ENCODE data around the gene CSRP1. TPM values are rescaled to one million over a fixed set of nuclear protein-coding genes. Genes with fewer than 3 reads are reported as not detected.
"Not testable (repeated sequence)": the region's sequence is repeated elsewhere in the genome, so short reads cannot be mapped to it uniquely, and the experiment has no call there.

CSRP1 gene
- total RNA-seq, 5 donors from 2014 or later (not counting 1 experiment from before 2014, with no cell fraction given) = 35.0 to 47.2 (median 36.8) TPM

DNA sequence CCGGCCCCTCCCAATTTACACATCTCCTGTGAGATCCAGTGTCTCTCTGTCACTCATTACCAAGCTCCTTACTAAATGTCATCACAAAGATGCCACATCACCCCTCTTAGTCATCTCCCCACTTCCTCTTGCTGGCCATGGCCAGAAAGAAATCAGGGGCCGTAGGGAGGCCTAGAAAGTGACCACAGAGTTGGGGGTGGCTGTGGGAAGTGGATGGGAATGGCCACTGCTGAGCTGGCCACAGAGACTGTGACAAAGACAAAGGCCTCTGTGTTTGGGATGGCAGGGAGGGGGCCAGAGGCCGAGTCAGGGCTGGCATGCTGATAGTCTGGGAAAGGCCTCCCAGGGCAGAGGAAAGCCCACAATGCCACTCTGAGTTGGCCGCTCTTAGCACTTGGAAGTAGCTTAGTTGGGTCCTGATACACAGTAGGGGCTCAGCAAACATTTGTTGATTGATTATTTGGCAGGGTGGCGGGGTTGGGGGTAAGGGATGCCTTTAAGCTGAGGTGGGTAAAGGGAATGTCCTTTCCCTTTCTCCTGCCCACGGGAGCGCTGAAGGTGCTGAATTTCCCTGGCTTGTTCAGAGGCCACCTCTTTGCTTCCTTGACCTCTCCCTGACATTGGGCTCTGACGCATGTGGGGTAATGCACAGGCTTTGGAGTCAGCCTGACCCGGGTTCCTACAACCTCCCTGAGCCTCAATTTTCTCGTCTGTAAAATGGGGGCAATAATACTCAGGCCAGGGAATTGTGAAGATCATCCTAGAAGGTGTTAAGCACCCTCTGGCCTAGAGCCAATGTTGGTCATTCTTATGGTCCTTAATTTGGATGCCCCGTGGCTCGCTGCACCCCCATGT lies 45.2 kb upstream of the CSRP1 start:
- H3K36me3 Mint-ChIP-seq = no peaks in the 10 kb centered on the region
- 81% methylated on average over 6 of the region's 12 CpGs for WGBS (ENCODE audit: insufficient coverage)
- Histone ChIP-seq H3K27ac (ENCODE audit: low read length) (no peak overlapping the region), H3K4me3 (ENCODE audit: control insufficient read depth in 1 of 2, extremely low read depth in 1 of 2, low read length in 1 of 2) (no peak overlapping the region), H3K27me3 (replicated peaks in 1 of 2; ENCODE audit: control insufficient read depth in 2 of 2, extremely low read depth in 1 of 2, insufficient read depth in 2 of 2, low read length in 1 of 2) (peaks cover 0 to 11% of the 10 kb centered on the region in 2 experiments), H3K36me3 (ENCODE audit: control insufficient read depth in 2 of 2, extremely low read depth in 1 of 2, insufficient read depth in 1 of 2, low read length in 1 of 2) (no peaks in the 10 kb centered on the region), H3K4me1 (ENCODE audit: control insufficient read depth in 1 of 2, extremely low read depth in 1 of 2, insufficient read depth in 2 of 2, low read length in 2 of 2) (no peaks in the 10 kb centered on the region), H3K9me3 (no peaks in the 10 kb centered on the region)
- POLR2A ChIA-PET = no interaction called here
- H3K27ac Mint-ChIP-seq = no peak overlapping the region
- peaks cover 0 to 3% of the 10 kb centered on the region in 2 donors for H3K27me3 Mint-ChIP-seq
- CTCF ChIA-PET = no interaction called here
- no peak for ATAC-seq (replicated peaks in 1 of 4)
- peak in 1 of 35 experiments; percentile 13 for DNase-seq
- no peaks in the 10 kb centered on the region for H3K9me3 Mint-ChIP-seq
- H3K4me3 Mint-ChIP-seq = no peak overlapping the region
- H3K4me1 Mint-ChIP-seq = no peaks in the 10 kb centered on the region

DNA sequence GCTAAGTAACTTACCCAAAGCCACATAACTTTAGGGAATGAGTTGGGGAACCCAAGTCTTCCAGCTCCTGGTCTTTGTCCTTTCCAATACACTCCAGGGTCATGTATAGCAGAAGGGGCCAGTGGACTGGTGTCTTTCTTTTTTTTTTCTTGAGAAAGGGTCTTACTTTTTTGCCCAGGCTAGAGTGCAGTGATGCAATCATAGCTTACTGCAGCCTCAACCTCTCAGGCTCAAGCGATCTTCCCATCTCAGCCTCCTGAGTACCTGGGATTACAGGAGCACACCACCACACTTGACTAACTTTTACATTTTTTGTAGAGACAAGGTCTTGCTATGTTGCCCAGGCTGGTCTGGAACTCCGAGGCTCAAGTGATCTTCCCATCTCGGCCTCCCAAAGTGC lies 44.2 kb upstream of the CSRP1 start:
- H3K4me1 Mint-ChIP-seq = no peaks in the 10 kb centered on the region
- POLR2A ChIA-PET = no interaction called here
- H3K4me3 Mint-ChIP-seq = no peak overlapping the region
- CTCF ChIA-PET = interaction anchor here in 1 of 2 donors (0.6 kb wide), 1 partner anchor 158 kb away, joined by 3 read pairs; no protein-coding TSS in a partner anchor
- no peaks in the 10 kb centered on the region for H3K4me1 ChIP-seq (ENCODE audit: control insufficient read depth in 1 of 2, extremely low read depth in 1 of 2, insufficient read depth in 2 of 2, low read length in 2 of 2)
- H3K36me3 Mint-ChIP-seq = no peaks in the 10 kb centered on the region
- no peak overlapping the region for H3K27ac ChIP-seq (ENCODE audit: low read length)
- H3K4me3 ChIP-seq (ENCODE audit: control insufficient read depth in 1 of 2, extremely low read depth in 1 of 2, low read length in 1 of 2) = no peak overlapping the region
- no peaks in the 10 kb centered on the region for H3K36me3 ChIP-seq (ENCODE audit: control insufficient read depth in 2 of 2, extremely low read depth in 1 of 2, insufficient read depth in 1 of 2, low read length in 1 of 2)
- H3K27me3 Mint-ChIP-seq = peaks cover 0 to 3% of the 10 kb centered on the region in 2 donors
- DNase-seq (no peak), ATAC-seq (replicated peaks in 1 of 4) (no peak)
- no peak overlapping the region for H3K27ac Mint-ChIP-seq
- no peaks in the 10 kb centered on the region for H3K9me3 Mint-ChIP-seq
- H3K9me3 ChIP-seq = no peaks in the 10 kb centered on the region
- peaks cover 0 to 6% of the 10 kb centered on the region in 2 experiments for H3K27me3 ChIP-seq (replicated peaks in 1 of 2; ENCODE audit: control insufficient read depth in 2 of 2, extremely low read depth in 1 of 2, insufficient read depth in 2 of 2, low read length in 1 of 2)
- 100% methylated on average over 2 of the region's 3 CpGs for WGBS (ENCODE audit: insufficient coverage)

DNA sequence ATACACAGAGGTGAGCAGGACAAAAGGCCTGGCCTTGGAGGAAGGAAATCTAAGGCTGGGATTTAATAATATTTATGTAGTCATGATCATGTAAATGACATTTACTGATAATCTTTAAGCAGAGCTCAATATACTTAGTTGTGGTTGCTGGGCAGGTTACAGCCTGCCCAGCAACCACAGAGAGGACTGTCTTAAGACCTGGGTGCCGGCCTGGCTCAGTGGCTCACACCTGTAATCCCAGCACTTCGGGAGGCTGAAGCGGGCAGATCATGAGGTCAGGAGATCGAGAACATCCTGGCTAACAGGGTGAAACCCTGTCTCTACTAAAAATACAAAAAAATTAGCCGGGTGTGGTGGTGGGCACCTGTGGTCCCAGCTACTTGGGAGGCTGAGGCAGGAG lies 42.6 kb upstream of the CSRP1 start:
- CTCF ChIA-PET = interaction anchor here in 1 of 2 donors (0.6 kb wide), 1 partner anchor 9 kb away, joined by 6 read pairs; no protein-coding TSS in a partner anchor
- H3K27ac Mint-ChIP-seq; H3K9me3 ChIP-seq; H3K4me1 ChIP-seq (ENCODE audit: control insufficient read depth in 1 of 2, extremely low read depth in 1 of 2, insufficient read depth in 2 of 2, low read length in 2 of 2); H3K9me3 Mint-ChIP-seq; DNase-seq; H3K27me3 Mint-ChIP-seq; H3K4me1 Mint-ChIP-seq; H3K4me3 Mint-ChIP-seq; H3K27ac ChIP-seq (ENCODE audit: low read length); H3K36me3 ChIP-seq (ENCODE audit: control insufficient read depth in 2 of 2, extremely low read depth in 1 of 2, insufficient read depth in 1 of 2, low read length in 1 of 2); H3K4me3 ChIP-seq (ENCODE audit: control insufficient read depth in 1 of 2, extremely low read depth in 1 of 2, low read length in 1 of 2); H3K36me3 Mint-ChIP-seq; ATAC-seq (replicated peaks in 1 of 4); POLR2A ChIA-PET; H3K27me3 ChIP-seq (replicated peaks in 1 of 2; ENCODE audit: control insufficient read depth in 2 of 2, extremely low read depth in 1 of 2, insufficient read depth in 2 of 2, low read length in 1 of 2): not testable (repeated sequence)
- WGBS (ENCODE audit: insufficient coverage) = no CpG with 5 or more reads among the region's 5 CpGs

DNA sequence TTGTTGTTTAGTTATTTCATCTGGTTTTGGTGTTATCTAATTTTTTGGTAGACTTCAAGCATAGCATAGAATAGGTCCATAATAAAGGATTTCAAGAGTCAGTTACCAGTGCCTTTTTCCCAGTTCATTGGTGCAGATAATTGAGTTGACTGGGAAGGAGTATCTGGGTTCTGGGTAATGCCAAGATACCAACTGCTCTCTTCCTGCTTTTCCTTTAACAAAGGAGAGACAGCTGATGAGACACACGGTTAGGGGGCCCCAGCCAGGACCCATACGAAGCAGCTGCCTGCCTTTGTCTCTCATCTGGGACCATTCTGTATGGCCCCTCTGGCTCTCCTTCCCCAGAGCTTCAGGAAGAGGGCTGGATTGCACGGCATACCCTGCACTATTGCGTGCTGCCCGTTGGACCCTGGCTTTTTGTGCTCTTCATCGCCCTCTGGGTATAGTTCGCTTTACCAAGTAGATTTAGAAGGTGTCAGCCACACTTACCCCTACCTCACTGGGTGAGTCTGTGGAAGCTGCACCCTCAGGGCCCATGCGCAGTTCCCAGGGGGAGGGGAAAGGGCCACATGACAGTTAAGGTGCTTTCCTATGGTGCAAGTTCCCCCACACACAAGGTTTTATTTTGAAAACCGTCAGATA lies 39.0 kb upstream of the CSRP1 start:
- no peaks in the 10 kb centered on the region for H3K36me3 ChIP-seq (ENCODE audit: control insufficient read depth in 2 of 2, extremely low read depth in 1 of 2, insufficient read depth in 1 of 2, low read length in 1 of 2)
- H3K9me3 Mint-ChIP-seq = peaks cover 0 to 4% (median 0%) of the 10 kb centered on the region in 3 donors
- H3K4me3 ChIP-seq (ENCODE audit: control insufficient read depth in 1 of 2, extremely low read depth in 1 of 2, low read length in 1 of 2) = no peak overlapping the region
- peaks cover 15 to 23% of the 10 kb centered on the region in 2 donors for H3K27me3 Mint-ChIP-seq
- no peak overlapping the region for H3K27ac ChIP-seq (ENCODE audit: low read length)
- no peaks in the 10 kb centered on the region for H3K9me3 ChIP-seq
- DNase-seq (no peak), ATAC-seq (replicated peaks in 1 of 4) (no peak)
- H3K4me1 Mint-ChIP-seq = peaks cover 0 to 1% (median 0%) of the 10 kb centered on the region in 3 donors
- no peak overlapping the region for H3K27ac Mint-ChIP-seq
- H3K4me3 Mint-ChIP-seq = no peak overlapping the region
- ChIA-PET POLR2A (no interaction called here), CTCF (no interaction called here)
- H3K36me3 Mint-ChIP-seq = peaks cover 2% of the 10 kb centered on the region
- no peaks in the 10 kb centered on the region for H3K4me1 ChIP-seq (ENCODE audit: control insufficient read depth in 1 of 2, extremely low read depth in 1 of 2, insufficient read depth in 2 of 2, low read length in 2 of 2)
- H3K27me3 ChIP-seq (replicated peaks in 1 of 2; ENCODE audit: control insufficient read depth in 2 of 2, extremely low read depth in 1 of 2, insufficient read depth in 2 of 2, low read length in 1 of 2) = peaks cover 0 to 9% of the 10 kb centered on the region in 2 experiments
- WGBS (ENCODE audit: insufficient coverage) = 25% methylated on average over 2 of the region's 9 CpGs

DNA sequence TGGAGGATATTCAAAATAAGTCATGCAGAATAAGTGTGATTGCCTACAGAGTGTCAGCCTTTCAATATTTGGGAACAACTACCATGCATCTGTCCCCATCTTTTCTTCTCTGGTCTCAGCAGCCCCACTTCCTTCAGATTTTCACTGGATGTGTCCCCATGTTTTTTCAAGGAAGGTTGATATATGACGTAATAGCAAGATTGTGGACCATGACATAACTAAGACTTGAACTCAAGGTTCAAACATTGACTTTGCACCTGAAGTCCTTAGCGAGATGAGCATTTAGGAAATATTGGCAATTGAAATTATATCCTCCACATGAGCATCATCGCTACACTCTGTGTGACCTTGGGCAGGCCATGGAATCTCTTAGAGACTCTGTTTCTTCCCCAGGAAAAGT lies 37.8 kb upstream of the CSRP1 start:
- no peak overlapping the region for H3K4me3 ChIP-seq (ENCODE audit: control insufficient read depth in 1 of 2, extremely low read depth in 1 of 2, low read length in 1 of 2)
- WGBS (ENCODE audit: insufficient coverage) = no CpG with 5 or more reads among the region's 3 CpGs
- ATAC-seq (replicated peaks in 1 of 4) (no peak), DNase-seq (no peak)
- peaks cover 2% of the 10 kb centered on the region for H3K36me3 Mint-ChIP-seq
- no peaks in the 10 kb centered on the region for H3K9me3 ChIP-seq
- ChIA-PET CTCF (no interaction called here), POLR2A (no interaction called here)
- no peak overlapping the region for H3K27ac Mint-ChIP-seq
- peaks cover 0 to 4% (median 0%) of the 10 kb centered on the region in 3 donors for H3K9me3 Mint-ChIP-seq
- peaks cover 0 to 16% of the 10 kb centered on the region in 2 experiments for H3K27me3 ChIP-seq (replicated peaks in 1 of 2; ENCODE audit: control insufficient read depth in 2 of 2, extremely low read depth in 1 of 2, insufficient read depth in 2 of 2, low read length in 1 of 2)
- no peak overlapping the region for H3K27ac ChIP-seq (ENCODE audit: low read length)
- H3K36me3 ChIP-seq (ENCODE audit: control insufficient read depth in 2 of 2, extremely low read depth in 1 of 2, insufficient read depth in 1 of 2, low read length in 1 of 2) = no peaks in the 10 kb centered on the region
- H3K4me3 Mint-ChIP-seq = no peak overlapping the region
- peaks cover 0 to 5% of the 10 kb centered on the region in 2 experiments for H3K4me1 ChIP-seq (ENCODE audit: control insufficient read depth in 1 of 2, extremely low read depth in 1 of 2, insufficient read depth in 2 of 2, low read length in 2 of 2)
- peaks cover 0 to 11% (median 8%) of the 10 kb centered on the region in 3 donors for H3K4me1 Mint-ChIP-seq
- H3K27me3 Mint-ChIP-seq = peaks cover 25 to 34% of the 10 kb centered on the region in 2 donors

DNA sequence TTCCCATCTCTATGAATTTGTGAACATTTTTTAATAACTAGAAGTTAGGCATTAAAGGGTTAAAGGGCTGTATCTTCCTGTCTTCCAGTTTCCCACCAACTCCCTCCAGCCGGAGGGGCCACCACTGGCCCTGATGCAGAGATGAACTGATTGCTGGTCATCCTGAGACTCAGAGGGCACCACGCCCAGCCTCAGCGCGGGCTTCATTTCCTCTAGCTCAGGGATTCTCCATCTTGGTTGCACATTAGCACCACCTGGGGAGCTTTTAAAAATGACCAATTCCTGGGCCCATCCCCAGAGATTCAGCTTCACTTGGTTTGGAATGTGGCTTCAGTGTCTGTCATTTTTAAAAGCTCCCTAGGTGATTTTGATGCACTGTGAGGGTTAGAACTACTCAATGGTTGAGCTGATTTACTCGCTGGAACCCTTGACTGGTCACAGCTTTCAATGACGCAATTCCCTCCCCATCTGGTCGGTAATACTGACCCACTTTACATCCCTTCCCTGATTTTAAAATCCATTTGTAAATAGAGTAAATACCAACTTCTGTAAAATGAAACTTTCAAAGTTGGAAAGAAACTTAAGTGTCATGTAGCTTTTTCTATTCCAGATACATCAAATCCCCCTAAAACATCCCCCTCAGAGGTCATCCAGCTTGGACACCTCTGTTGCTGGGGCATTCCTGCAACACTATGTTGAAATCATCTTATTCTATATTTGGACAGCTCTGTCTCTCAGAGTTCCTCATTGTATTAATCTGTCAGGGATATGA lies 37.1 kb upstream of the CSRP1 start:
- H3K27me3 ChIP-seq (replicated peaks in 1 of 2; ENCODE audit: control insufficient read depth in 2 of 2, extremely low read depth in 1 of 2, insufficient read depth in 2 of 2, low read length in 1 of 2) = peaks cover 0 to 21% of the 10 kb centered on the region in 2 experiments
- Mint-ChIP-seq H3K9me3 (peaks cover 0 to 4% (median 0%) of the 10 kb centered on the region in 3 donors), H3K4me1 (peaks cover 0 to 15% (median 12%) of the 10 kb centered on the region in 3 donors), H3K4me3 (no peak overlapping the region), H3K27me3 (peaks cover 30 to 38% of the 10 kb centered on the region in 2 donors), H3K27ac (no peak overlapping the region), H3K36me3 (peaks cover 2% of the 10 kb centered on the region)
- CTCF ChIA-PET = no interaction called here
- H3K27ac ChIP-seq (ENCODE audit: low read length) = no peak overlapping the region
- DNase-seq (no peak), ATAC-seq (replicated peaks in 1 of 4) (no peak)
- POLR2A ChIA-PET = no interaction called here
- no peak overlapping the region for H3K4me3 ChIP-seq (ENCODE audit: control insufficient read depth in 1 of 2, extremely low read depth in 1 of 2, low read length in 1 of 2)
- no CpG with 5 or more reads among the region's 7 CpGs for WGBS (ENCODE audit: insufficient coverage)
- no peaks in the 10 kb centered on the region for H3K9me3 ChIP-seq
- H3K4me1 ChIP-seq (ENCODE audit: control insufficient read depth in 1 of 2, extremely low read depth in 1 of 2, insufficient read depth in 2 of 2, low read length in 2 of 2) = peaks cover 0 to 10% of the 10 kb centered on the region in 2 experiments
- no peaks in the 10 kb centered on the region for H3K36me3 ChIP-seq (ENCODE audit: control insufficient read depth in 2 of 2, extremely low read depth in 1 of 2, insufficient read depth in 1 of 2, low read length in 1 of 2)
